Measurements from ENCODE around the gene DET1.
"Not testable (repeated sequence)": the region's sequence is repeated elsewhere in the genome, so short reads cannot be mapped to it uniquely, and the experiment has no call there.

The DET1 gene

DNA sequence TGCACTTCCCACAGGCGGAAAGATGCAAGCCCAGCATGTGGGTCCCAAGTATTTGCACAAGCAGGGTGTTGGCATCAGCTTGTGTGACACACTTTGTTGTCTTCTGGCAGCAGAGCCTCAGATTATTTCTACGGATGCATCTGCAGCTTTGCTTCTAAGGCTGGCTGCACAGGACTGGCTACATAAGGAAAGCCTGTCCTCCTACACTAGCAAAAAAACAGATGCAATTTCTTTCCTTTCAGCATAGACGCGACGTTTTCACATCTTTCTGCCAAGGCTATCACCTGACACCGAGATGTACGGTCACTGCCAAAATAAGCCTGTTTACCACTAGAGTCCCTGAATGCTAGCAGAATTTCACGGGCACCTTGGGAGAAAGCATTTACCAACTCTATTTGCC is 65.5 kb downstream of the DET1 start:
- TF ChIP-seq, protein P1, sequence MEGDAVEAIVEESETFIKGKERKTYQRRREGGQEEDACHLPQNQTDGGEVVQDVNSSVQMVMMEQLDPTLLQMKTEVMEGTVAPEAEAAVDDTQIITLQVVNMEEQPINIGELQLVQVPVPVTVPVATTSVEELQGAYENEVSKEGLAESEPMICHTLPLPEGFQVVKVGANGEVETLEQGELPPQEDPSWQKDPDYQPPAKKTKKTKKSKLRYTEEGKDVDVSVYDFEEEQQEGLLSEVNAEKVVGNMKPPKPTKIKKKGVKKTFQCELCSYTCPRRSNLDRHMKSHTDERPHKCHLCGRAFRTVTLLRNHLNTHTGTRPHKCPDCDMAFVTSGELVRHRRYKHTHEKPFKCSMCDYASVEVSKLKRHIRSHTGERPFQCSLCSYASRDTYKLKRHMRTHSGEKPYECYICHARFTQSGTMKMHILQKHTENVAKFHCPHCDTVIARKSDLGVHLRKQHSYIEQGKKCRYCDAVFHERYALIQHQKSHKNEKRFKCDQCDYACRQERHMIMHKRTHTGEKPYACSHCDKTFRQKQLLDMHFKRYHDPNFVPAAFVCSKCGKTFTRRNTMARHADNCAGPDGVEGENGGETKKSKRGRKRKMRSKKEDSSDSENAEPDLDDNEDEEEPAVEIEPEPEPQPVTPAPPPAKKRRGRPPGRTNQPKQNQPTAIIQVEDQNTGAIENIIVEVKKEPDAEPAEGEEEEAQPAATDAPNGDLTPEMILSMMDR (IDR thresholded peaks at IDR 0.05; ENCODE audit: borderline replicate concordance, insufficient read depth, low read depth, low read length): no peak
- no peak overlapping the region for H3K4me3 ChIP-seq (ENCODE audit: low read depth, low read length)

DNA sequence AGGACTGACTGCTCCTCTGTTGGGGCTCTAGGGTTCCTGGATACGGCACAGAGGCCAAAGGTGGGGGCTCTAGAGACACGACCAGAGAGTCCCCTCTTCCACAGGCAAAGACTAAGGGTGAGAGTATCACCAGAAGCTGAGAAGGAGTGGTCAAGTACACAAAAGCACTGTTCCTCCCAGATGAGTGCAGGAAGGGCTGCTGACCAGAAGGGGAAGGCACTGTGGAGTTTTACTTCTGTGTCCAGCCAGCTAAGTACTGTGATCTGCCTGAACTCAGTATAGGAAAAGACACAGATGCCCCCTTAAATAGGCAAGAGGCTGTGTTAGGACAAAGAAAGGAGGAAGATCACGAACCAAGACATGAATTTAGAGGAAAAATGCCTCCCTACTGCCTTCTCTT is 67.3 kb downstream of the DET1 start:
- TF ChIP-seq, protein P1 (IDR thresholded peaks at IDR 0.05; ENCODE audit: borderline replicate concordance, insufficient read depth, low read depth, low read length): no peak

DNA sequence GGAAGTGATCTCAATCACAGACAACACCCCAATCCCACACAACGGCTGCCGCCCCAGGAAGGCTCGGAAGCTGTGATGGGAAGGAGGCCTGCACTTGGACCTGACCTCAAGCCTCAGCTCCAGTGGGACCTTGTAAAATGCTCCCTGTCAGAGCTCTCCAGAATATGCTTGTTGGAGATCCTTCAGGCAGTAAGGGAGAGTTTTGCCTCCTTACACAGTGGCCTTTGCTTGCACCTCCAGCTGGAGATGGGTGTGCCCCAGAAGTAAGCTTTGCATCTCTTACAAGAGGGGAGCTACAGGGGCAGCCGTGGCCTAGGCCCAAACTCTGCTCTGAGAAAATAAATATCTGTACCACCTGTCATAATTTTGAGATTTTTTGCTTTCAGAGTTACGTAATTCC is 68.6 kb downstream of the DET1 start:
- no peak overlapping the region for H3K4me3 ChIP-seq (ENCODE audit: low read depth, low read length)
- TF ChIP-seq, protein P1 (IDR thresholded peaks at IDR 0.05; ENCODE audit: borderline replicate concordance, insufficient read depth, low read depth, low read length): no peak

More for the DNA sequence above, 67.3 kb downstream of the DET1 start:
- H3K4me3 ChIP-seq (ENCODE audit: low read depth, low read length): no peak overlapping the region

DNA sequence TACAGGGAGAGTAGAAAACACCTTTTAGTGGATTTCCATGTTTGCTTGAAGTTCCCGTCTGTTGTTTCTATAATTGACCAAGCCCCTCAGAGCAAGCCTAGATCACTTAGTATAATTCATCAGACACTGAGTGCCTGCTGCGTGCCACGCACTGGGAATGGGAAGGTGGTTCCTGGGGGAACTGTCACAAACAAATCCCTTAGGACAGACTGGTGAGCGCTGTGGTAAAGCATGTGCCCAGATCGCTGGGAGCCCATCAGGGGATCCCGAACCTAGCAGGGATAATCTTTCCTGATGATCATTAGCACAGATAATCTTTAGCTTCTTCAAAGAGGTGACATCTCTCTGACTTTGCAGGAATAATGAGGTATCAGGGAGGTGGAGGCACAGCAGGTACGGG is 69.4 kb downstream of the DET1 start:
- H3K4me3 ChIP-seq (ENCODE audit: low read depth, low read length): no peak overlapping the region
- TF ChIP-seq, protein P1 (IDR thresholded peaks at IDR 0.05; ENCODE audit: borderline replicate concordance, insufficient read depth, low read depth, low read length): no peak

DNA sequence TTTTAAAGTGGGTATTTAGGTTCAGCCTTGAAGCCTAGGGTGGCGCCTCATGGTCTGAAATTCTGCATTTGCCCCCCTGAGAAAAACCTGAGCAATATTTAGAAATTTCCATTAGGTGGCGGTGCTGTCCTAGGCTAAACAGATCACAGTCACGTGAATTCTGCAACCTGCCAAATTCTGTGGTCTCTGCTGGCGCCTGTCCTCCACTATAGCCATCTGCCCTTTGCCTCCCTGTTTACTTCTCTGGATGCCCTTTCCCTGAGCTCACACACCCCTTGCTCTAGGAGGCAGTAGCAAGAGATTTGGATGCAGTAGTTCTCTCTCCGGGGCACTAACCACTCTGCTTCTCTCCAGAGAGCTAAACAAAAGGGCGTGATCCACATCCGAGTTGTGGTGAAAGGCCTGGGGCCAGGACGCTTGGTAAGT is 69.8 kb downstream of the DET1 start:
- TF ChIP-seq, protein P1 (IDR thresholded peaks at IDR 0.05; ENCODE audit: borderline replicate concordance, insufficient read depth, low read depth, low read length): peak; percentile 57
- H3K4me3 ChIP-seq (ENCODE audit: low read depth, low read length): no peak overlapping the region

DNA sequence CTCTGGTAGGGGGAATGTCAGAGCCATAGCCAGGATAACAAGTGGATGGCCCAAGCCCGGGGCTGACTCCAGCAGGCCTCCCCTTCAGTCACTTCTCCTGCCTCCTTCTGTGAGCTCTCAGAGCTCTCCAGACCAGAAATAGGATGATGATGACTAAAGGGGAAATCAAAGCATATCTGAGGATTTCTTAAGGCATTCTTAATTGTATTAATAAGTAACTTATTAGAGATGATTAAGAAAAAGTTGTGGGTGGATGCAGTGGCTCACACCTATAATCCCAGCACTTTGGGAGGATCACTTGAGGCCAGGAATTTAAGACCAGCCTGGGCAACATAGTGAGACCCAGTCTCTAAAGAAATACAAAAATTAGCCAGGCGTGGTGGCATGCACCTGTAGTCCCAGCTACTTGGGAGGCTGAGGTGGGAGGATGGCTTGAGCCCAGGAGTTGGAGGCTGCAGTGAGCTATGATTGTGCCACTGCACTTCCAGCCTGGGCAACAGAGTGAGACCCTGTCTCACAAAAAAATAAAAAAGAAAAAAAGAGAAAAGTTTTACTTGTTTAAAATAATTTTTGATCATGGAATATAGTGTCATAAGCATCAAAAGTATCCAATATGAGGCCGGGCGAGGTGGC is 72.7 kb downstream of the DET1 start:
- H3K4me3 ChIP-seq (ENCODE audit: low read depth, low read length): not testable (repeated sequence)

DNA sequence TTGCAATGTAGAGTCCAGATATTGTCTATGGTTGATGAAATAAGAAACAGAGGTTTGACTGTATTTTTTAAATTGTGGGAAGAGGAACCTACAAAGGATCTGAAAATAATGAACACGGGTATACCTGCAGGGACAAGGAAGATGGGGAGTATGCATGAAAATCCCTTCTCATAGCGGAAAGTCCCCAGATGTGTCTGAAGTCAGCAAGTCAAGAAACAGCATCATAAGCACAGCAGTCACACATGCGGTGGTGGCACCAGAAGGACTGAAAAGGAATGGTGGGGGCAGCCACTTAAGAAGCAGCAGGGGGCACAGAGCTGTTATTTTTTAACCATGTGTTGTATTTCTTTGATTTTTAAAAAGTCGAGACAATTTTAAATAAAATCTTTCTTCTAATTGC is 74.3 kb downstream of the DET1 start:
- TF ChIP-seq, protein P1 (IDR thresholded peaks at IDR 0.05; ENCODE audit: borderline replicate concordance, insufficient read depth, low read depth, low read length): no peak
- H3K4me3 ChIP-seq (ENCODE audit: low read depth, low read length): no peak overlapping the region
